Measurements from ENCODE around the gene DHX9. TPM values are rescaled to one million over a fixed set of nuclear protein-coding genes. Genes with fewer than 3 reads are reported as not detected.

The DHX9 gene
- total RNA-seq, 2 donors from 2014 or later: 38.4 to 67.9 TPM

GRCh38 chr1:182847105-182847504, 8.0 kb downstream of the DHX9 start:
- intact Hi-C loops (cut with DNase I): no loop called here
- Histone ChIP-seq H3K27me3 (peaks cover 0 to 3% of the 10 kb centered on the region in 2 donors), H3K9me3 (no peaks in the 10 kb centered on the region), H3K4me3 (no peak overlapping the region), H3K27ac (no peak overlapping the region), H3K4me1 (peaks cover 15% of the 10 kb centered on the region), H3K36me3 (replicated peaks in 1 of 2; ENCODE audit: insufficient read depth in 1 of 2, low read depth in 2 of 2) (peaks cover 6 to 10% of the 10 kb centered on the region in 2 donors)
- no peak for TF ChIP-seq POLR2A (IDR thresholded peaks at IDR 0.05)
- TF ChIP-seq CTCF (IDR thresholded peaks at IDR 0.05): no peak
- ATAC-seq (no peak), DNase-seq (no peak)

GRCh38 chr1:182848736-182849135, 9.6 kb downstream of the DHX9 start:
- TF ChIP-seq POLR2A (IDR thresholded peaks at IDR 0.05): no peak
- no peak for TF ChIP-seq CTCF (IDR thresholded peaks at IDR 0.05)
- 95% methylated on average over 2 of the region's 2 CpGs for WGBS, 2 donors
- ATAC-seq: no peak
- H3K4me1 ChIP-seq: peaks cover 7% of the 10 kb centered on the region
- no peaks in the 10 kb centered on the region for H3K27me3 ChIP-seq
- no peak overlapping the region for H3K4me3 ChIP-seq
- no peak overlapping the region for H3K27ac ChIP-seq
- H3K9me3 ChIP-seq: no peaks in the 10 kb centered on the region
- intact Hi-C loops (cut with DNase I): no loop called here
- H3K36me3 ChIP-seq (replicated peaks in 1 of 2; ENCODE audit: insufficient read depth in 1 of 2, low read depth in 2 of 2): peaks cover 13 to 22% of the 10 kb centered on the region in 2 donors
- DNase-seq: no peak

GRCh38 chr1:182850319-182850718, 11.2 kb downstream of the DHX9 start:
- ATAC-seq (no peak), DNase-seq (no peak)
- Histone ChIP-seq H3K27me3 (no peaks in the 10 kb centered on the region), H3K27ac (no peak overlapping the region), H3K4me3 (no peak overlapping the region), H3K4me1 (peaks cover 7% of the 10 kb centered on the region), H3K9me3 (no peaks in the 10 kb centered on the region), H3K36me3 (replicated peaks in 1 of 2; ENCODE audit: insufficient read depth in 1 of 2, low read depth in 2 of 2) (peaks cover 13 to 33% of the 10 kb centered on the region in 2 donors)
- 95 to 99% methylated on average over 4 of the region's 4 CpGs for WGBS, 2 donors
- intact Hi-C loops (cut with DNase I): no loop called here
- TF ChIP-seq CTCF (IDR thresholded peaks at IDR 0.05) (no peak), POLR2A (IDR thresholded peaks at IDR 0.05) (no peak)

- no peak for DNase-seq
- H3K4me1 ChIP-seq: no peaks in the 10 kb centered on the region
- peaks cover 8 to 44% of the 10 kb centered on the region in 2 donors for H3K36me3 ChIP-seq (replicated peaks in 1 of 2; ENCODE audit: insufficient read depth in 1 of 2, low read depth in 2 of 2)
- no peak for ATAC-seq
- no peak overlapping the region for H3K4me3 ChIP-seq
- H3K9me3 ChIP-seq: no peaks in the 10 kb centered on the region
- intact Hi-C loops (cut with DNase I): no loop called here
- no peaks in the 10 kb centered on the region for H3K27me3 ChIP-seq
- 90 to 94% methylated on average over 1 of the region's 1 CpG for WGBS, 2 donors
- no peak overlapping the region for H3K27ac ChIP-seq
- TF ChIP-seq CTCF (IDR thresholded peaks at IDR 0.05) (no peak), POLR2A (IDR thresholded peaks at IDR 0.05) (no peak)
Observed at GRCh38 chr1:182851825-182852224, 12.7 kb downstream of the DHX9 start.

GRCh38 chr1:182855911-182856310, 16.8 kb downstream of the DHX9 start:
- intact Hi-C loops (cut with DNase I): no loop called here
- H3K36me3 ChIP-seq (replicated peaks in 1 of 2; ENCODE audit: insufficient read depth in 1 of 2, low read depth in 2 of 2): peaks cover 8 to 70% of the 10 kb centered on the region in 2 donors
- WGBS, 2 donors: 79% methylated on average over 4 of the region's 4 CpGs

More at GRCh38 chr1:182855911-182856310, 16.8 kb downstream of the DHX9 start:
- DNase-seq: no peak
- no peak overlapping the region for H3K4me3 ChIP-seq
- peaks cover 3% of the 10 kb centered on the region for H3K4me1 ChIP-seq
- H3K27me3 ChIP-seq: no peaks in the 10 kb centered on the region
- ATAC-seq: no peak
- H3K9me3 ChIP-seq: no peaks in the 10 kb centered on the region
- H3K27ac ChIP-seq: no peak overlapping the region
- no peak for TF ChIP-seq POLR2A (IDR thresholded peaks at IDR 0.05)

Data from body of pancreas (tissue), 4 donors.